Measurements from ENCODE around the gene UBE2E2. TPM values are rescaled to one million over a fixed set of nuclear protein-coding genes. Genes with fewer than 3 reads are reported as not detected.
A peak's percentile ranks its signal among the peaks of the same experiment; 100 is the strongest.

The UBE2E2 gene
- total and polyA plus RNA-seq, 2 experiments from 2014 or later: 29.0 to 75.4 TPM

- H3K9me2 ChIP-seq (ENCODE audit: insufficient read depth): no peaks in the 10 kb centered on the region
- no peaks in the 10 kb centered on the region; the same call in 1 of the 2 replicates for H4K20me1 ChIP-seq (ENCODE audit: insufficient read depth)
- no peaks in the 10 kb centered on the region for H3K36me3 ChIP-seq (ENCODE audit: low read depth)
- no peak overlapping the region for H3K4me3 ChIP-seq
- DNase-seq: no peak
- H3K9ac ChIP-seq: no peak overlapping the region
- H2AFZ ChIP-seq: no peak overlapping the region
- H3K27me3 ChIP-seq (replicated peaks; ENCODE audit: insufficient read depth): no peaks in the 10 kb centered on the region
- H3K4me1 ChIP-seq (ENCODE audit: insufficient read depth): peaks cover 14% of the 10 kb centered on the region
- H3F3A ChIP-seq (ENCODE audit: insufficient read depth): no peaks in the 10 kb centered on the region
- no peak overlapping the region for H3K4me2 ChIP-seq (ENCODE audit: unreplicated experiment)
- no peak overlapping the region for H3K27ac ChIP-seq
- TF ChIP-seq EZH2 (IDR thresholded peaks at IDR 0.05; ENCODE audit: insufficient read depth, poor library complexity, severe bottlenecking) (no peak), EZH2phosphoT487 (IDR thresholded peaks at IDR 0.05; ENCODE audit: insufficient read depth, low read depth) (no peak)
- no peaks in the 10 kb centered on the region for H3K9me3 ChIP-seq (ENCODE audit: low read depth)
- peaks cover 29% of the 10 kb centered on the region for H3K79me2 ChIP-seq (ENCODE audit: insufficient read depth)
- in situ Hi-C loops (cut with MboI): no loop called here
- 96% methylated on average over 3 of the region's 3 CpGs for WGBS, 2 experiments (ENCODE audit: low coverage in 1 of 2, low lambda C conversion rate in 2 of 2, missing lambda C conversion rate in 2 of 2)
Measured at GRCh38 chr3:23277688-23278087, 74.6 kb downstream of the UBE2E2 start.

- TF ChIP-seq EZH2 (IDR thresholded peaks at IDR 0.05; ENCODE audit: insufficient read depth, poor library complexity, severe bottlenecking) (no peak), EZH2phosphoT487 (IDR thresholded peaks at IDR 0.05; ENCODE audit: insufficient read depth, low read depth) (no peak)
- in situ Hi-C loops (cut with MboI): no loop called here
- WGBS, 2 experiments (ENCODE audit: low coverage in 1 of 2, low lambda C conversion rate in 2 of 2, missing lambda C conversion rate in 2 of 2): 92 to 95% methylated on average over 5 of the region's 5 CpGs
- no peak overlapping the region for H3K4me2 ChIP-seq (ENCODE audit: unreplicated experiment)
- peaks cover 65% of the 10 kb centered on the region for H3K79me2 ChIP-seq (ENCODE audit: insufficient read depth)
- no peaks in the 10 kb centered on the region for H3K27me3 ChIP-seq (replicated peaks; ENCODE audit: insufficient read depth)
- H2AFZ ChIP-seq: no peak overlapping the region
- no peak overlapping the region for H3K4me3 ChIP-seq
- H3K9ac ChIP-seq: no peak overlapping the region
- H3K27ac ChIP-seq: no peak overlapping the region
- DNase-seq: no peak
- 0 out of 2 replicates have a peak, but pooled peaks cover 2% of the 10 kb centered on the region for H3K4me1 ChIP-seq (ENCODE audit: insufficient read depth)
- H3K9me2 ChIP-seq (ENCODE audit: insufficient read depth): no peaks in the 10 kb centered on the region
- H3K9me3 ChIP-seq (ENCODE audit: low read depth): peaks cover 2% of the 10 kb centered on the region
- H4K20me1 ChIP-seq (ENCODE audit: insufficient read depth): no peaks in the 10 kb centered on the region; the same call in 1 of the 2 replicates
- no peaks in the 10 kb centered on the region for H3F3A ChIP-seq (ENCODE audit: insufficient read depth)
- no peaks in the 10 kb centered on the region for H3K36me3 ChIP-seq (ENCODE audit: low read depth)
Measured at GRCh38 chr3:23283625-23284024, 80.5 kb downstream of the UBE2E2 start.

- Histone ChIP-seq H3K4me2 (ENCODE audit: unreplicated experiment) (no peak overlapping the region), H3K27ac (no peak overlapping the region), H3K4me1 (ENCODE audit: insufficient read depth) (no peaks in the 10 kb centered on the region), H3K9me3 (ENCODE audit: low read depth) (peaks cover 2% of the 10 kb centered on the region), H3K79me2 (ENCODE audit: insufficient read depth) (peaks cover 67% of the 10 kb centered on the region), H3K9ac (no peak overlapping the region), H3K9me2 (ENCODE audit: insufficient read depth) (no peaks in the 10 kb centered on the region), H3F3A (ENCODE audit: insufficient read depth) (no peaks in the 10 kb centered on the region), H3K36me3 (ENCODE audit: low read depth) (no peaks in the 10 kb centered on the region), H4K20me1 (ENCODE audit: insufficient read depth) (no peaks in the 10 kb centered on the region), H3K27me3 (replicated peaks; ENCODE audit: insufficient read depth) (no peaks in the 10 kb centered on the region), H3K4me3 (no peak overlapping the region), H2AFZ (no peak overlapping the region)
- in situ Hi-C loops (cut with MboI): no loop called here
- DNase-seq: peak; percentile 23
- WGBS, 2 experiments (ENCODE audit: low coverage in 1 of 2, low lambda C conversion rate in 2 of 2, missing lambda C conversion rate in 2 of 2): 95 to 100% methylated on average over 1 of the region's 1 CpG
- TF ChIP-seq EZH2phosphoT487 (IDR thresholded peaks at IDR 0.05; ENCODE audit: insufficient read depth, low read depth) (no peak), EZH2 (IDR thresholded peaks at IDR 0.05; ENCODE audit: insufficient read depth, poor library complexity, severe bottlenecking) (no peak)
Measured at GRCh38 chr3:23288286-23288685, 85.2 kb downstream of the UBE2E2 start.

GRCh38 chr3:23288715-23289114 is 85.6 kb downstream of the UBE2E2 start:
- Histone ChIP-seq H2AFZ (no peak overlapping the region), H3K4me1 (ENCODE audit: insufficient read depth) (no peaks in the 10 kb centered on the region), H3K36me3 (ENCODE audit: low read depth) (no peaks in the 10 kb centered on the region), H4K20me1 (ENCODE audit: insufficient read depth) (no peaks in the 10 kb centered on the region), H3K9me2 (ENCODE audit: insufficient read depth) (no peaks in the 10 kb centered on the region), H3K27ac (no peak overlapping the region), H3K79me2 (ENCODE audit: insufficient read depth) (peaks cover 63% of the 10 kb centered on the region), H3K4me3 (no peak overlapping the region), H3F3A (ENCODE audit: insufficient read depth) (no peaks in the 10 kb centered on the region), H3K27me3 (replicated peaks; ENCODE audit: insufficient read depth) (no peaks in the 10 kb centered on the region), H3K4me2 (ENCODE audit: unreplicated experiment) (no peak overlapping the region), H3K9ac (no peak overlapping the region), H3K9me3 (ENCODE audit: low read depth) (peaks cover 2% of the 10 kb centered on the region)
- 59 to 70% methylated on average over 2 of the region's 2 CpGs for WGBS, 2 experiments (ENCODE audit: low coverage in 1 of 2, low lambda C conversion rate in 2 of 2, missing lambda C conversion rate in 2 of 2)
- DNase-seq: no peak
- in situ Hi-C loops (cut with MboI): no loop called here
- TF ChIP-seq EZH2phosphoT487 (IDR thresholded peaks at IDR 0.05; ENCODE audit: insufficient read depth, low read depth) (no peak), EZH2 (IDR thresholded peaks at IDR 0.05; ENCODE audit: insufficient read depth, poor library complexity, severe bottlenecking) (no peak)

- Histone ChIP-seq H3K4me1 (ENCODE audit: insufficient read depth) (no peaks in the 10 kb centered on the region), H3K36me3 (ENCODE audit: low read depth) (no peaks in the 10 kb centered on the region), H4K20me1 (ENCODE audit: insufficient read depth) (no peaks in the 10 kb centered on the region), H3F3A (ENCODE audit: insufficient read depth) (no peaks in the 10 kb centered on the region), H3K79me2 (ENCODE audit: insufficient read depth) (peaks cover 38% of the 10 kb centered on the region), H3K4me2 (ENCODE audit: unreplicated experiment) (no peak overlapping the region), H3K9ac (no peak overlapping the region), H3K27me3 (replicated peaks; ENCODE audit: insufficient read depth) (no peaks in the 10 kb centered on the region), H3K27ac (no peak overlapping the region), H3K9me2 (ENCODE audit: insufficient read depth) (no peaks in the 10 kb centered on the region), H3K4me3 (no peak overlapping the region), H3K9me3 (ENCODE audit: low read depth) (no peaks in the 10 kb centered on the region), H2AFZ (no peak overlapping the region)
- DNase-seq: no peak
- 91 to 95% methylated on average over 1 of the region's 1 CpG for WGBS, 2 experiments (ENCODE audit: low coverage in 1 of 2, low lambda C conversion rate in 2 of 2, missing lambda C conversion rate in 2 of 2)
- in situ Hi-C loops (cut with MboI): no loop called here
- TF ChIP-seq EZH2phosphoT487 (IDR thresholded peaks at IDR 0.05; ENCODE audit: insufficient read depth, low read depth) (no peak), EZH2 (IDR thresholded peaks at IDR 0.05; ENCODE audit: insufficient read depth, poor library complexity, severe bottlenecking) (no peak)
Measured at GRCh38 chr3:23292432-23292831, 89.3 kb downstream of the UBE2E2 start.
